Subcutaneous adipose tissue (tissue), 4 donors: ENCODE measurements around the gene MBD3L5. TPM values are rescaled to one million over a fixed set of nuclear protein-coding genes. Genes with fewer than 3 reads are reported as not detected.

Experiments
- CTCF ChIP-seq: fragments of 450-650 bp; IDR thresholded peaks from one replicate; pipeline ENCODE4 v1.5.1; 2016; ENCODE audit warnings: low read depth, mild to moderate bottlenecking, control low read depth, antibody characterized with exemption, moderate library complexity
- total RNA-seq, 4 donors: library from RNA; depleted of rRNA; stranded (reverse); fragments of >200 nt; gene quantifications; one replicate each; pipeline ENCODE4 v1.1.0, GENCODE V29; 2016

Gene MBD3L5
- total RNA-seq, 4 donors from 2014 or later: not detected

GRCh38 chr19:6999933-7000332 lies 30.4 kb upstream of the MBD3L5 start:
- TF ChIP-seq CTCF: no peak

GRCh38 chr19:7000333-7000732 lies 30.0 kb upstream of the MBD3L5 start:
- TF ChIP-seq CTCF: no peak

GRCh38 chr19:7000816-7001215 lies 29.6 kb upstream of the MBD3L5 start:
- TF ChIP-seq CTCF: no peak

GRCh38 chr19:7004313-7004931 lies 26.0 kb upstream of the MBD3L5 start:
- no peak for TF ChIP-seq CTCF

- no peak for TF ChIP-seq CTCF
Measured at GRCh38 chr19:7006135-7006704, 24.2 kb upstream of the MBD3L5 start.

- TF ChIP-seq CTCF: no peak
Measured at GRCh38 chr19:7007859-7008258, 22.5 kb upstream of the MBD3L5 start.

GRCh38 chr19:7010722-7011593 lies 19.4 kb upstream of the MBD3L5 start:
- no peak for TF ChIP-seq CTCF
